Heart left ventricle (tissue), 13 donors: ENCODE results near the gene ALDH3B2.

ENCODE experiments used
- POLR2A ChIP-seq, 2 donors: fragments of 450-650 bp; IDR thresholded peaks; one replicate each; pipeline ENCODE4 v1.6.1; 2017; ENCODE audit warnings: antibody characterized with exemption in 2 of 2, mild to moderate bottlenecking in 2 of 2, moderate library complexity in 2 of 2
- TF ChIP-seq, protein P1 (sequence below), 12 donors: fragments of 200-600 bp; sonication (generic) in 4 of 12; IDR thresholded peaks; one replicate each; pipeline versions ENCODE4 v1.5.0 to v1.8.0; 2018 to 2022; ENCODE audit warnings: antibody characterized with exemption in 12 of 12, mild to moderate bottlenecking in 5 of 12
- donor health status: ischemic (EF 13 %, LVEDD 7.1; RV severe dilation, severe dysfunction).
- donor health status: DM: no; HTN: yes; CAD: no.
- donor health status: DM: no; HTN: no; CAD: no.
- donor health status: ischemic (EF 25% LVEDD 6.9; RV normal size, moderate dysfunction).
- donor health status: ischemic (EF 25% LVEDD 5.7; RV mildly dilated, moderate dysfunction).
- donor health status: ischemic (EF 35%, LVEDD 5.7; RV mildly dilated, moderate dysfunction).
- donor health status: nonischemic (EF 11% LVEDD 7.7; RV severe dilation, severe dysfunction).
- donor health status: DM: yes; HTN: yes; CAD: no.
- donor health status: PGD.
- donor health status: ischemic (EF 29% LVEDD 5.4; RV normal size, mild dysfunction).
- donor health status: nonischemic (EF 23%, LVEDD 6.1; RV moderate dilation, normal function).

- TF ChIP-seq POLR2A (IDR thresholded peaks at IDR 0.05): no peak
- TF ChIP-seq, protein P1, sequence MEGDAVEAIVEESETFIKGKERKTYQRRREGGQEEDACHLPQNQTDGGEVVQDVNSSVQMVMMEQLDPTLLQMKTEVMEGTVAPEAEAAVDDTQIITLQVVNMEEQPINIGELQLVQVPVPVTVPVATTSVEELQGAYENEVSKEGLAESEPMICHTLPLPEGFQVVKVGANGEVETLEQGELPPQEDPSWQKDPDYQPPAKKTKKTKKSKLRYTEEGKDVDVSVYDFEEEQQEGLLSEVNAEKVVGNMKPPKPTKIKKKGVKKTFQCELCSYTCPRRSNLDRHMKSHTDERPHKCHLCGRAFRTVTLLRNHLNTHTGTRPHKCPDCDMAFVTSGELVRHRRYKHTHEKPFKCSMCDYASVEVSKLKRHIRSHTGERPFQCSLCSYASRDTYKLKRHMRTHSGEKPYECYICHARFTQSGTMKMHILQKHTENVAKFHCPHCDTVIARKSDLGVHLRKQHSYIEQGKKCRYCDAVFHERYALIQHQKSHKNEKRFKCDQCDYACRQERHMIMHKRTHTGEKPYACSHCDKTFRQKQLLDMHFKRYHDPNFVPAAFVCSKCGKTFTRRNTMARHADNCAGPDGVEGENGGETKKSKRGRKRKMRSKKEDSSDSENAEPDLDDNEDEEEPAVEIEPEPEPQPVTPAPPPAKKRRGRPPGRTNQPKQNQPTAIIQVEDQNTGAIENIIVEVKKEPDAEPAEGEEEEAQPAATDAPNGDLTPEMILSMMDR (IDR thresholded peaks at IDR 0.05): no peak
These were observed 521 bp downstream of the ALDH3B2 start for GRCh38 chr11:67673902-67674301.
